ENCODE data around the gene LSG1.

- TF ChIP-seq CTCF (IDR thresholded peaks at IDR 0.05) (no peak), POLR2A (IDR thresholded peaks at IDR 0.05) (no peak)
These were observed 65.8 kb downstream of the LSG1 start for GRCh38 chr3:194606163-194606562.

All from adrenal gland (tissue), 5 donors.